ENCODE measurements around the gene ATCAY. TPM values are rescaled to one million over a fixed set of nuclear protein-coding genes. Genes with fewer than 3 reads are reported as not detected.
"Not testable (repeated sequence)": the region's sequence is repeated elsewhere in the genome, so short reads cannot be mapped to it uniquely, and the experiment has no call there.

ATCAY gene
- total RNA-seq, 4 donors from 2014 or later: not detected

DNA sequence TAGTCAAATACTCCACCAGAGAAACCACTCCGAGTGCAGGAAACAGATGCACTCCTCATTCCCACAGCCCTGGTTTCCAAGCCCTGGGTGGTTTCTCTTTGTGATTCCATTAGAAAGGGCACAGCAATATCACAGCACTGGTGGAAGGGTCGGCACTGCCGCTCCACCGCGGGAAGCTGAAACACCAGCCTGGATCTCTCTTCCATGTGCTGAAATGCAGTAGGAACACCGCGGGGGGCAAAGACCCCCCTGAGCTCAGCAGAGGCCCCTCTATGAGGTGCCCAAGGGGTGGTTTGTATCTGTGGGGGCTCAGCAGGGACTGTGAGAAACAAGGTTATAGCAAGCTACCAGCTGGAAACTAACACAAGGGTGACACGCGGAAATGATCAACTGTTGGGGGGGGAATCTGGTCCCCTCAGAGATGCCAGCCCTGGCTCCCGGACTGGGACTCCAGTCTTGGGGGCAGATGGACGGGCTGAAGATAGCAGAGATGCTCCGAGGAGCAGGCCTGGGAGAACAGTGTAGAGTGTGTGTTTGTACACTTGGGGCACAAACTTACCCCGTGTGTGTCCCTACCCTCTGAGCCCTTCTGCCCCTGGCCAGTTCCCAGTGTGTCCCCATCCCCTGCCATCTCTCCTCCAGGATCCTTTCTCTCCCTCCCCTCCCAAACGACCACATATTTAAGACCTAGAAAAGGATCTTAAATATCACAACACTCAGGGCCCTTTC, 13.4 kb upstream of the ATCAY start:
- peaks cover 0 to 13% (median 0%) of the 10 kb centered on the region in 4 donors for H3K9me3 ChIP-seq
- peaks cover 0 to 61% of the 10 kb centered on the region in 2 donors for H3K27me3 ChIP-seq
- no peak overlapping the region for H3K27ac ChIP-seq
- no peak for DNase-seq (ENCODE audit: low spot score in 2 of 2)
- peaks cover 0 to 13% (median 0%) of the 10 kb centered on the region in 4 donors for H3K4me1 ChIP-seq
- H3K4me3 ChIP-seq: no peak overlapping the region
- WGBS, 2 donors: 56 to 57% methylated on average over 14 of the region's 14 CpGs
- TF ChIP-seq, protein P1, sequence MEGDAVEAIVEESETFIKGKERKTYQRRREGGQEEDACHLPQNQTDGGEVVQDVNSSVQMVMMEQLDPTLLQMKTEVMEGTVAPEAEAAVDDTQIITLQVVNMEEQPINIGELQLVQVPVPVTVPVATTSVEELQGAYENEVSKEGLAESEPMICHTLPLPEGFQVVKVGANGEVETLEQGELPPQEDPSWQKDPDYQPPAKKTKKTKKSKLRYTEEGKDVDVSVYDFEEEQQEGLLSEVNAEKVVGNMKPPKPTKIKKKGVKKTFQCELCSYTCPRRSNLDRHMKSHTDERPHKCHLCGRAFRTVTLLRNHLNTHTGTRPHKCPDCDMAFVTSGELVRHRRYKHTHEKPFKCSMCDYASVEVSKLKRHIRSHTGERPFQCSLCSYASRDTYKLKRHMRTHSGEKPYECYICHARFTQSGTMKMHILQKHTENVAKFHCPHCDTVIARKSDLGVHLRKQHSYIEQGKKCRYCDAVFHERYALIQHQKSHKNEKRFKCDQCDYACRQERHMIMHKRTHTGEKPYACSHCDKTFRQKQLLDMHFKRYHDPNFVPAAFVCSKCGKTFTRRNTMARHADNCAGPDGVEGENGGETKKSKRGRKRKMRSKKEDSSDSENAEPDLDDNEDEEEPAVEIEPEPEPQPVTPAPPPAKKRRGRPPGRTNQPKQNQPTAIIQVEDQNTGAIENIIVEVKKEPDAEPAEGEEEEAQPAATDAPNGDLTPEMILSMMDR (IDR thresholded peaks at IDR 0.05): no peak
- TF ChIP-seq EP300 (IDR thresholded peaks at IDR 0.05) (no peak), POLR2A (IDR thresholded peaks at IDR 0.05) (no peak)
- no peaks in the 10 kb centered on the region for H3K36me3 ChIP-seq

DNA sequence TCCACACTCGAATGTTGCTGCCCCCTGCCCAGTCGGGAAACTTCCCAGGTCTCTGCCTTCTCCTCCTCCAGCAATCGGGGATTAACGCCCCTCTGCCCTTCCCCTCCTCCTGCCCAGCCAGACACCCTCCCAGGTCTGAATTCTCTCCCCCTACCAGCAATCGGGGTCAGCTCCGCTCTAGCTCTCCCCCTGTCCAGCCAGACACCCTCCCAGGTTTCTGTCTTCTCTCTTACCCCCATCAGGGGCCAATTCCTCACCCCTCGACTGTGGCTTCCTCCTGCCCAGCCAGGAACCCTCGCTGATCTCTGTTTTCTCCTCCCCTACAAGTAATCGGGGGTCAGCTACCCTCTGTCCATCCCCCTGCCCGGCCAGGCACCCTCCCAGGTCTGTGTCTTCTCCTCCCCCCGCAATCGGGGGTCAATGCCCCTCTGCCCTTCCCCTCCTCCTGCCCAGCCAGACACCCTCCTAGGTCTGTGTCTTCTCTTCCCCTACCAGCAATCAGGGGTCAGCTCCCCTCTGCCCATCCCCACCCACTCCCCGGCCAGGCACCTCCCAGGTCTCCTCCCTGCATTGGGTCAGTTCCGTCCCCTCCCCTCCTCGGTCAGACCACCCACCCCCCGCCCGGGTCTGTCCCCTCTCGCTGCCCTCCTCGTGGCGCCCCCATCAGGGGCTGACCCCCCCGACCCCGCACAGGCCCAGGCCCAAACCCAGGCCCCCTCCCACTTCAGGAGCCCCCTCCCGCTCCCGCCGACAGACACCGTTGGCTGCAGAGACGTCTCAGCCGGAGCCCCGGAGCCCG, 12.3 kb upstream of the ATCAY start:
- Histone ChIP-seq H3K4me1 (peaks cover 0 to 13% (median 0%) of the 10 kb centered on the region in 4 donors), H3K9me3 (peaks cover 0 to 16% (median 0%) of the 10 kb centered on the region in 4 donors), H3K27ac (no peak overlapping the region), H3K27me3 (peaks cover 0 to 61% of the 10 kb centered on the region in 2 donors), H3K4me3 (no peak overlapping the region), H3K36me3 (no peaks in the 10 kb centered on the region)
- 10% methylated on average over 20 to 21 of the region's 30 CpGs for WGBS, 2 donors
- no peak for TF ChIP-seq POLR2A (IDR thresholded peaks at IDR 0.05)
- TF ChIP-seq, protein P1 (IDR thresholded peaks at IDR 0.05): no peak
- no peak for TF ChIP-seq EP300 (IDR thresholded peaks at IDR 0.05)
- DNase-seq (ENCODE audit: low spot score in 2 of 2): no peak

DNA sequence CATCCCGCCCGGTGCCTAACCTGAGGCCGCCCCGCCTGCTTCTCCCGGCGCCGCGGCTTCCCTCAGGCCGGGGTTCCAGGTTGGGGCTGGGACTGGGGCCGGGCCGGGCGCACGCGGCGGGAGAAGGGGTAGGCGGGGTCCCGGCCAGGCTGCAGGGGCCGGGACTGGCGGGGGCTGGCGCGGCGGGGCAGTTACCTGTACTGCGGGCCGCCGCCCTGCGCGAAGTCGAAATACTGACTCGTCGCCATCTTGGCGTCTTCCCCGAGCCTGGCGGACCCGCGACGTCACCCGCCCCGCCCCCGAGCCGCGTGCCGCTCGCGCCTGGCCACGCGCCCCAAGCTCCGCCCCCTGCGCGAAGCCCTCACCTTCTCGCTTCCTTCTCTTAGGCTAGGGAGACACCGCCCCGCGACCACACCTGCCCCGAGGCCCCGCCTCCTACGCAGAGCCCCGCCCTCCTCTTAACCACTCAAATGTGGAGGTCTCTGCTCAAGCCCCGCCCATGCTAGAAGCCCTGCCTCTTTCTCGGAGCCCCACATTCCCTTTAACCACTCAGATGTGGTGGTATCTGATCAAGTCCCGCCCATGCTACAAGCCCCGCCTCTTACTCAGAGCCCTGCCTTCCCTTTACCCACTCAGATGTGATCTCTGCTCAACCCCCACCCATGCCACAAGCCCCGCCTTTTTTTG, 11.6 kb upstream of the ATCAY start, which contains the start of gene ZFR2:
Gene ZFR2, minus strand, starts transcription at position 269 of the 687 bp plus-strand sequence. Its CDS starts 21 bp downstream, at position 248.
- no peak for DNase-seq (ENCODE audit: low spot score in 2 of 2)
- H3K36me3 ChIP-seq: no peaks in the 10 kb centered on the region
- H3K4me3 ChIP-seq: no peak within 1 kb of the TSS
- peaks cover 0 to 61% of the 10 kb centered on the region in 2 donors for H3K27me3 ChIP-seq
- peaks cover 0 to 13% (median 0%) of the 10 kb centered on the region in 4 donors for H3K4me1 ChIP-seq
- H3K9me3 ChIP-seq: peaks cover 0 to 16% (median 0%) of the 10 kb centered on the region in 4 donors
- TF ChIP-seq EP300 (IDR thresholded peaks at IDR 0.05) (no peak), POLR2A (IDR thresholded peaks at IDR 0.05) (no peak)
- TF ChIP-seq, protein P1 (IDR thresholded peaks at IDR 0.05): no peak
- H3K27ac ChIP-seq: no peak within 1 kb of the TSS
- 9 to 10% methylated on average over 27 to 43 of the region's 62 CpGs for WGBS, 2 donors

DNA sequence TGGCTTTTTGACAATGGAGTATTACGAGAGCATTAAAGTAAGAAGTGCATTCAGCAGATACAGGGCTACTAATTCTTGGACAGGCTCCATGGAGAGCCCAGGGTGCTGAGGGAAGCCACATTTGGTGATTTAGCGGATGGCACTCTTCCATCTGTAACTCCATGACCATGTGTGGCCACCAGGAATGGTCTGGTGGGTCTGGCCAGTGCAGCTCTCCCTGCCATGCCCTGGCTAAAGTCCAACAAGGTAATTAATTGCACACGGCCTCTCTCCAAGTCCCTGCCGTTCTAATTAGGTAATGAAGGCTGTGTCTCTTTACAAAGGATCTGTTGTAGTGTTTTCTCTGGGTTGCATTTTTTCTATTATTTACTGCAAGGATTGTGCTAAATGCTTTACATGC, 7.3 kb upstream of the ATCAY start:
- DNase-seq (ENCODE audit: low spot score in 2 of 2): no peak
- Histone ChIP-seq H3K27me3 (peaks cover 0 to 40% of the 10 kb centered on the region in 2 donors), H3K36me3 (no peaks in the 10 kb centered on the region), H3K9me3 (peaks cover 0 to 19% (median 0%) of the 10 kb centered on the region in 4 donors), H3K4me1 (peaks cover 0 to 6% (median 0%) of the 10 kb centered on the region in 4 donors), H3K4me3 (no peak overlapping the region), H3K27ac (no peak overlapping the region)
- TF ChIP-seq, protein P1 (IDR thresholded peaks at IDR 0.05): no peak
- TF ChIP-seq POLR2A (IDR thresholded peaks at IDR 0.05) (no peak), EP300 (IDR thresholded peaks at IDR 0.05) (no peak)
- WGBS, 2 donors: 42 to 52% methylated on average over 4 of the region's 4 CpGs

DNA sequence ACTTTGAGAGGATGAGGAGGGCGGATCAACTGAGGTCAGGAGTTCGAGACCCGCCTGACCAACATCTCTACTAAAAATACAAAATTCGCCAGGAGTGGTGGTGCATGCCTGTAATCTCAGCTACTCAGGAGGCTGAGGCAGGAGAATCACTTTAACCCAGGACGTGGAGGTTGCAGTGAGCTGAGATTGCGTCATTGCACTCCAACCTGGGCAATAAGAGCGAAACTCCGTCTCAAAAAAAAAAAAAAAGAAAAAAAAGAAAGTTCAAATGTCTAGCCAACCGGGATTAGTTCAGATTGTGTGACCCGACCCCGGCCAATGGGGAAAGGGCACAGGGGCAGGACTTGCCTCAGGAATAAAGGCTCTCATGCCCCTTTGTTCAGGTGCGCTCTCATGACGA, 5.8 kb upstream of the ATCAY start:
- WGBS, 2 donors: 72 to 74% methylated on average over 13 of the region's 13 CpGs

More for the DNA sequence above, 5.8 kb upstream of the ATCAY start:
- peaks cover 0 to 12% (median 0%) of the 10 kb centered on the region in 4 donors for H3K9me3 ChIP-seq
- H3K27me3 ChIP-seq: peaks cover 0 to 39% of the 10 kb centered on the region in 2 donors
- DNase-seq (ENCODE audit: low spot score in 2 of 2); H3K4me3 ChIP-seq; H3K4me1 ChIP-seq; H3K36me3 ChIP-seq; H3K27ac ChIP-seq: not testable (repeated sequence)
